SIG-M5 treated with dmso at 0.1 percent for 504 hours (cell line): ENCODE measurements around the gene CACUL1.
"Not testable (repeated sequence)": the region's sequence is repeated elsewhere in the genome, so short reads cannot be mapped to it uniquely, and the experiment has no call there.

ENCODE experiments used
- DNase-seq: peaks from one replicate; lab custom pipeline; 2025; ENCODE audit not compliant: unreplicated experiment; lab: John Stamatoyannopoulos, UW

The CACUL1 gene

GRCh38 chr10:118658168-118658567, 96.6 kb downstream of the CACUL1 start:
- not testable (repeated sequence) for DNase-seq

DNA sequence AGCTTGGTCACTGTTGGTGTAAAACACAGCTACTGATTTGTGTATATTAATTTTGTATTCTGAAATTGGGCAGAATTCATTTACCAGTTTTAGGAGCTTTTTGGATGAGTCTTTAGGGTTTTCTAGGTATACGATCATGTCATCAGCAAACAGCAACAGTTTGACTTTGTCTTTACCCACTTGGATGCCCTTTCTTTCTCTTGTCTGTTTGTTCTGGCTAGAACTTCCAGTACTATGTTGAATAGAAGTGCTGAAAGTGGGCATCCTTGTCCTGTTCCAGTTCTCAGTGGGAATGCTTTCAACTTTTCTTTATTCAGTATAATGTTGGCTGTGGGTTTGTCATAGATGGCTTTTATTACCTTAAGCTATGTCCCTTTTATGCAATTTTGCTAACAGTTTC, 109.5 kb downstream of the CACUL1 start:
- not testable (repeated sequence) for DNase-seq

DNA sequence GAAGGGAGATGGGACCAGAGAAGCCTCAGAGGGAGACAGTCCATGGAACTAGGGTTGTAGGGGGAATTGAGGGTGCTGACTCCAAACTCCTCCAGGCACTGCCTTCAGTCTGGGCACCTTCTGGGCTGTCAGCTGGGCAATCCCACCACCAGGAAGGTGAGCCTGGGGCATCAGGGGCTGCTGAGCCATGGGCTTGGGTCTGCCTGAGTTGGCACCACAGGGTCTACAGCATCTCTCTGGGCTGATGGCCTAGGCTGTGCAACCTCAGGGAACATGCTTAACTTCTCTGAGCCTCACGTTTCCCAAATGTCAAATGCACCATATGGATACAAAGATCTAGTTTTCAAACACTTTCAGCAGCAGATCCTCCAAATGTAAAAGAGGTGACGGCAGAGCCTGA, 112.5 kb downstream of the CACUL1 start:
- no peak for DNase-seq

DNA sequence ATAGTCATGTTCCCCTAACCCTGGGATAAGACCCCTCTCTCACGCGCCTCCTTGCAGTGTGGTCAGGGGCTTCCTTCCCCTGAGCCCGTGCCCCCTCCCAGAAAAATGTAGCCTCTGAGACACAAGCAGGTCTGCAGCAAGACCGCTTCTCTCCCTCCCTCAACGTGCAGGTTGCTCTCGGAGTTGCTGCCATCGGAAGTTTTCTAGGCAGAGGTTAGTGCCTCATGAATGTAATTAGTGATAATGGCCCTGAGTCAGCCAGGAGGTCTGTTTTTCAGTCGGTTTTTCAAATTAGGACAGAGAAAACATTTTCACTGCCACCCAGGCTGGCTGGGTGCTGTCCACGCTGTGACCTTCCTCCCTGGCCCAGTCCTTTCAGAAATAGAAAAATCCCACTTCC, 116.1 kb downstream of the CACUL1 start:
- DNase-seq = no peak

DNA sequence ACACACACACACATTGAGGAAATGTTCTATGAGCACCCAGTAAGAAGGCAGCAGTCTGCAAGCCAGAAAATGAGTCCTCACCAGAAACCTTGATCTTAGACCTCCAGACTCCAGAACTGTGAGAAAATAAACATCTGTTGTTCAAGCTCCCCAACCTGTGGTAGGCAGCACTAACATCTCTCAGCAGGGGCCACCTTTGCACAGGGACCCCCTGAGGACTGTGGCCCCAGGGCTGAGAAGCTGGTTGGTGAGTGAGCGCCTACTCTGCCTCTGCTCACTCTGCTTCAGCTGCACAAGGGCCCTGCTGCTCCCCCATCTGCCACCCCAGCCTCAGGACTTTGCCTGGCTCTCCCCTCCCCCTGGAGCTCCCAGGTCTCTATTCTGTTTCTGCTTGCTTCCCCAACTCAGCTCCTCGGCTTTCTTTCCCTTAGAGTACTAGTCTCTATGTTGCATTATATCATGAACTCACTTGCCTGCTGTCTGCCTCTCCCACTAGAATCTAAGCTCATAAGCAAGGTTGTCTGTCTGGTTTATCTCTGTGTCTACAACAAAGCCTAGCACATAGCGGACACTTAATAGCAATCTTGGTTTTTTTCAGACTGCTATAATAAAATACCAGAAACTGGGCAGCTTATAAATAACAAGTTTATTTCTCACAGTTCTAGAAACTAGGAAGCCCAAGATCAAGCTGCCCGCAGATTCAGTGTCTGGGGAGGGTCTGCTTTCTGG, 118.9 kb downstream of the CACUL1 start:
- no peak for DNase-seq

DNA sequence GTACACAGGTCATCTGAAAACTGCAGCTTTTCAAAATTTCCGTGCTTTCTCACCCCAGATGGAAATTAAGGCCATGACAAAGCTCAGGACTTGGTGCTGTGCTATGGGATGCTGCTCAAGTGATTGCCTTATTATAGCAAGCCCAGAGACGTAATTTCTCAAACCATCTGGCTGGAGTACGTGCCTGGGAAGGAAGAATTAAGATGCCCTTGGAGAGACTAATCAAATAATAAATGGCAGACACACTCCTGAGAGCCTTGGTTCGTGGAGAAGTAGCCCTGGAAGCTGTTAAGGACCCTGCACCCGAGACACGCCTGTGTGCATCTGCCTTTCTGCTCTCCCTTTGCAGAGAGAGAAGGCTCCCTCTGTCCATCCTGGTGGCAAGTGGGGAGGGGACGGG, 121.0 kb downstream of the CACUL1 start:
- DNase-seq = no peak

DNA sequence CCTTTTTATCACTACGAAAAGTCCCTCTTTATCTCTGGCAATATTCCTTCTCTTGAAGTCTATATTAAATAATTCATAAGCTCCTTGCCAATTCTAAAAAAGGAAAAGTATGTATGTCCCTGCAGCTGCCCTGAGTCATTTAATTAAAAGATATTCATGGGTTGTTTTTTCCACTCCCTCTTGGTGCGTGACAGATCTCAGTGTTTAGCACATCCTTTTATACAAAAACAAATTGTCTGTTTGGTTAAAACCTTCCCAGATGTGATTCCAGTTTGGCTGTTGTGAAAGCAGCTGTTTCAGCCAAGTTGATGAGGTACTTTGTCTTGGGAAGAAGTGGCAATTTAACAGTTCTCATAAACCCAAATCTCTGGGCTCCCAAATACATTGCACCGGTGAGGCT, 125.6 kb downstream of the CACUL1 start:
- DNase-seq = no peak

GRCh38 chr10:118628397-118628796, 126.4 kb downstream of the CACUL1 start:
- DNase-seq = no peak

DNA sequence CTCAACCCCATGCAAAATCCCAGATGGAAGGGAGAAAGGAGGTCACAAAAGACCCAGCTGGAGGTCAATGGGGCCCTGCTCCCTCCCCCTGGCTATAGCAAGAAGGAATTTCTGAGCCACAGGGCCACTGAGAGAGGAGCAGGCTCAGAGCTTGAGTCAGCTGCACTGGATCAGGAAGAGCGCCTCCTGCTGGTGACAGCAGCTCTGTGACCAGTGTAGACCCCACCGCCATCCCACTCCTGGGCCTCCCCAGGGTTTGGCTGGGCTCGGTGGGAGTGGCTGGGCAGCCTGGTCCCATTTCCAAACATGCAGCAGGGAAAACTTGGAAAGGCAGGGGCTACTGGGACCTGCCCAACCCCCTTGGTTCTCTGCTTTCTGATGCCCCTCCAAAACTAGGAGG, 127.8 kb downstream of the CACUL1 start:
- no peak for DNase-seq
